Esophagus squamous epithelium (tissue), 5 donors: Measurements from ENCODE around the gene PCDHGA1. TPM values are rescaled to one million over a fixed set of nuclear protein-coding genes. Genes with fewer than 3 reads are reported as not detected.

Source experiments
- DNase-seq: peaks from one replicate; lab custom pipeline; 2025; lab: John Stamatoyannopoulos, UW
- H3K27ac ChIP-seq, 4 donors: fragments of 200-600 bp; sonication (generic); one replicate each; pipeline ENCODE4 v1.5.1; 2016 to 2019; ENCODE audit warnings: mild to moderate bottlenecking in 1 of 4
- H3K27me3 ChIP-seq, 4 donors: fragments of 200-600 bp; sonication (generic); 1 replicate in 3 of 4; 2 replicates in 1 of 4; pipeline versions ENCODE4 v1.5.1 to v1.6.0; 2017 to 2021; ENCODE audit warnings: antibody characterized with exemption in 1 of 4
- H3K36me3 ChIP-seq, 3 donors: fragments of 200-600 bp; sonication (generic); one replicate each; pipeline ENCODE4 v1.5.1; 2016 to 2019
- H3K4me1 ChIP-seq, 3 donors: fragments of 200-600 bp; sonication (generic); one replicate each; pipeline ENCODE4 v1.5.1; 2017 to 2019
- H3K4me3 ChIP-seq, 4 donors: fragments of 200-600 bp; sonication (generic); 1 replicate in 3 of 4; 2 replicates in 1 of 4; pipeline ENCODE4 v1.5.1; 2016 to 2019; ENCODE audit warnings: mild to moderate bottlenecking in 2 of 4, moderate library complexity in 1 of 4
- H3K9me3 ChIP-seq, 3 donors: fragments of 200-600 bp; sonication (generic); one replicate each; pipeline ENCODE4 v1.5.1; 2016 to 2019
- POLR2A ChIP-seq, 4 donors: fragments of 450-650 bp; IDR thresholded peaks; one replicate each; pipeline ENCODE4 v1.6.1; 2017; ENCODE audit warnings: antibody characterized with exemption in 4 of 4, mild to moderate bottlenecking in 4 of 4, moderate library complexity in 3 of 4
- WGBS, 2 donors: methylation state at CpG; one replicate each; pipeline ENCODE4 v1.1.5; 2018; 5-methylcytosine and 5-hydroxymethylcytosine counted together
- intact Hi-C: fragments of 100-400 bp; cut with DNase I; formaldehyde crosslinking; loops from one replicate; pipeline ENCODE4 v1.15.0; 2022
- total RNA-seq, 4 donors: library from RNA; depleted of rRNA; stranded (reverse); fragments of >200 nt; gene quantifications; one replicate each; pipeline ENCODE4 v1.1.0, GENCODE V29; 2016
- TF ChIP-seq, protein P1 (sequence below), 6 experiments: fragments of 450-650 bp in 4 of 6; fragments of 200-600 bp in 2 of 6; sonication (generic) in 2 of 6; IDR thresholded peaks; one replicate each; pipeline ENCODE4 v1.5.1; 2016 to 2019; ENCODE audit warnings: antibody characterized with exemption in 6 of 6, mild to moderate bottlenecking in 4 of 6, moderate library complexity in 4 of 6
- donor health status: DM: yes; HTN: yes; CAD: no.

The PCDHGA1 gene
- total RNA-seq, 4 donors from 2014 or later: 0.19 to 0.66 (median 0.34) TPM

- Histone ChIP-seq H3K27ac (no peak overlapping the region), H3K4me1 (peaks cover 10 to 46% (median 17%) of the 10 kb centered on the region in 3 donors), H3K27me3 (peaks cover 0 to 21% (median 0%) of the 10 kb centered on the region in 4 donors), H3K4me3 (no peak overlapping the region), H3K36me3 (peaks cover 0 to 76% (median 0%) of the 10 kb centered on the region in 3 donors), H3K9me3 (no peaks in the 10 kb centered on the region)
- intact Hi-C loops: no loop called here
- DNase-seq: no peak
- TF ChIP-seq, protein P1, sequence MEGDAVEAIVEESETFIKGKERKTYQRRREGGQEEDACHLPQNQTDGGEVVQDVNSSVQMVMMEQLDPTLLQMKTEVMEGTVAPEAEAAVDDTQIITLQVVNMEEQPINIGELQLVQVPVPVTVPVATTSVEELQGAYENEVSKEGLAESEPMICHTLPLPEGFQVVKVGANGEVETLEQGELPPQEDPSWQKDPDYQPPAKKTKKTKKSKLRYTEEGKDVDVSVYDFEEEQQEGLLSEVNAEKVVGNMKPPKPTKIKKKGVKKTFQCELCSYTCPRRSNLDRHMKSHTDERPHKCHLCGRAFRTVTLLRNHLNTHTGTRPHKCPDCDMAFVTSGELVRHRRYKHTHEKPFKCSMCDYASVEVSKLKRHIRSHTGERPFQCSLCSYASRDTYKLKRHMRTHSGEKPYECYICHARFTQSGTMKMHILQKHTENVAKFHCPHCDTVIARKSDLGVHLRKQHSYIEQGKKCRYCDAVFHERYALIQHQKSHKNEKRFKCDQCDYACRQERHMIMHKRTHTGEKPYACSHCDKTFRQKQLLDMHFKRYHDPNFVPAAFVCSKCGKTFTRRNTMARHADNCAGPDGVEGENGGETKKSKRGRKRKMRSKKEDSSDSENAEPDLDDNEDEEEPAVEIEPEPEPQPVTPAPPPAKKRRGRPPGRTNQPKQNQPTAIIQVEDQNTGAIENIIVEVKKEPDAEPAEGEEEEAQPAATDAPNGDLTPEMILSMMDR (IDR thresholded peaks at IDR 0.05): no peak
- 78 to 81% methylated on average over 8 of the region's 8 CpGs for WGBS, 2 donors
Measured at GRCh38 chr5:141495453-141495811, 165.1 kb downstream of the PCDHGA1 start.

GRCh38 chr5:141496038-141496437 lies 165.7 kb downstream of the PCDHGA1 start:
- peaks cover 0 to 76% (median 0%) of the 10 kb centered on the region in 3 donors for H3K36me3 ChIP-seq
- H3K27me3 ChIP-seq: peaks cover 0 to 15% (median 0%) of the 10 kb centered on the region in 4 donors
- no peaks in the 10 kb centered on the region for H3K9me3 ChIP-seq
- WGBS, 2 donors: 44 to 58% methylated on average over 3 to 4 of the region's 4 CpGs
- TF ChIP-seq, protein P1 (IDR thresholded peaks at IDR 0.05): no peak
- no peak for TF ChIP-seq POLR2A (IDR thresholded peaks at IDR 0.05)
- no peak overlapping the region for H3K27ac ChIP-seq
- intact Hi-C loops: no loop called here
- H3K4me1 ChIP-seq: peaks cover 10 to 46% (median 16%) of the 10 kb centered on the region in 3 donors
- H3K4me3 ChIP-seq: no peak overlapping the region
- no peak for DNase-seq

DNA sequence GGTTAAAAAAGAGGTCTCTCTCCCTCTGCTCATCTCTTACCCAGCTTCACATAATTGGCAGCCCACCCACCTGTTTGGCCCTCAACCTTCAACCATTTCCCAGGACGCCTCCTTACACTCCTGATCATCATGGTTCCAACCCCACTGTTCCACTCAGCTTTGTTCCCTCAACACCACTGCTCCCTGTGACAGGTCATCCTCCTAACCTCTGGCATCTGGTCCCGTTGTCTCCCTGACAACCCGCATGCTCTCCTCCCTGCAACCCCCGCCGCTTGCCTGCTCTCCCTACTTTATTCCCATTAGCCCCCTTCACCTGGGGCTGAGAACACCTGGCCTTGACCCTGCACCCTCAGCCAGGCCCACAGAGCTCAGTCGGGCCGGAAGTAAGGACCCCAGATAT lies 171.4 kb downstream of the PCDHGA1 start:
- TF ChIP-seq, protein P1 (IDR thresholded peaks at IDR 0.05): no peak
- no peak for TF ChIP-seq POLR2A (IDR thresholded peaks at IDR 0.05)
- Histone ChIP-seq H3K4me1 (peaks cover 0 to 5% (median under 1%) of the 10 kb centered on the region in 3 donors), H3K4me3 (no peak overlapping the region), H3K9me3 (no peaks in the 10 kb centered on the region), H3K27ac (no peak overlapping the region), H3K36me3 (peaks cover 0 to 99% (median 0%) of the 10 kb centered on the region in 3 donors), H3K27me3 (no peaks in the 10 kb centered on the region)
- intact Hi-C loops: no loop called here
- DNase-seq: no peak
- 83 to 89% methylated on average over 7 of the region's 7 CpGs for WGBS, 2 donors

GRCh38 chr5:141503681-141504080 lies 173.4 kb downstream of the PCDHGA1 start:
- DNase-seq: no peak
- no peaks in the 10 kb centered on the region for H3K27me3 ChIP-seq
- no peaks in the 10 kb centered on the region for H3K9me3 ChIP-seq
- H3K4me1 ChIP-seq: peaks cover 0 to 24% (median 17%) of the 10 kb centered on the region in 3 donors
- peaks cover 0 to 98% (median 0%) of the 10 kb centered on the region in 3 donors for H3K36me3 ChIP-seq
- intact Hi-C loops: no loop called here
- no peak overlapping the region for H3K27ac ChIP-seq
- TF ChIP-seq POLR2A (IDR thresholded peaks at IDR 0.05): no peak
- TF ChIP-seq, protein P1 (IDR thresholded peaks at IDR 0.05): no peak
- no peak overlapping the region for H3K4me3 ChIP-seq
- 94 to 100% methylated on average over 2 of the region's 2 CpGs for WGBS, 2 donors

GRCh38 chr5:141504216-141504615 lies 173.9 kb downstream of the PCDHGA1 start:
- H3K9me3 ChIP-seq: no peaks in the 10 kb centered on the region
- peaks cover 0 to 92% (median 0%) of the 10 kb centered on the region in 3 donors for H3K36me3 ChIP-seq
- TF ChIP-seq, protein P1 (IDR thresholded peaks at IDR 0.05): no peak
- no peak for TF ChIP-seq POLR2A (IDR thresholded peaks at IDR 0.05)
- no peak overlapping the region for H3K4me3 ChIP-seq
- 76 to 85% methylated on average over 4 of the region's 4 CpGs for WGBS, 2 donors
- H3K27me3 ChIP-seq: no peaks in the 10 kb centered on the region
- no peak for DNase-seq
- peaks cover 0 to 29% (median 18%) of the 10 kb centered on the region in 3 donors for H3K4me1 ChIP-seq
- intact Hi-C loops: no loop called here
- H3K27ac ChIP-seq: no peak overlapping the region
